HepG2 (cell line): ENCODE measurements around the gene EP300. TPM values are rescaled to one million over a fixed set of nuclear protein-coding genes. Genes with fewer than 3 reads are reported as not detected.

Experiments used
- AGO1 ChIP-seq: fragments of 200-400 bp; formaldehyde crosslinking; IDR thresholded peaks from 2 replicates; pipeline ENCODE4 v1.6.1; 2017; ENCODE audit warnings: mild to moderate bottlenecking, low read depth, low read length, moderate library complexity; ENCODE audit not compliant: poor library complexity, severe bottlenecking
- ATF5 ChIP-seq: sonication (generic); formaldehyde crosslinking; IDR thresholded peaks from 2 replicates; pipeline ENCODE4 v1.4.0; 2020; ENCODE audit warnings: mild to moderate bottlenecking, low read depth, missing genetic modification reagents
- CREB1 ChIP-seq, 2 experiments: fragments of 450-650 bp in 1 of 2; IDR thresholded peaks; 2 replicates each; pipeline ENCODE4 v1.6.1; 2016 to 2017; ENCODE audit warnings: control low read depth in 1 of 2, mild to moderate bottlenecking in 1 of 2, missing compliant biosample characterization in 1 of 2, missing genetic modification characterization in 1 of 2
- EED ChIP-seq: sonication (generic); formaldehyde crosslinking; IDR thresholded peaks from 2 replicates; pipeline ENCODE4 v1.5.0; 2020; ENCODE audit warnings: mild to moderate bottlenecking, missing genetic modification reagents
- HMG20A ChIP-seq: IDR thresholded peaks from 2 replicates; pipeline ENCODE4 v1.6.1; 2016; ENCODE audit warnings: borderline replicate concordance
- HNF4A ChIP-seq: sonication (generic); formaldehyde crosslinking; IDR thresholded peaks from 2 replicates; pipeline ENCODE4 v1.4.0; 2020; ENCODE audit warnings: missing genetic modification reagents
- KDM5A ChIP-seq: fragments of 200-600 bp; sonication (generic); IDR thresholded peaks from 2 replicates; pipeline ENCODE4 v1.7.0; 2018; ENCODE audit warnings: antibody characterized with exemption, mild to moderate bottlenecking, low read length, borderline replicate concordance
- PBX3 ChIP-seq: sonication (generic); formaldehyde crosslinking; IDR thresholded peaks from 2 replicates; pipeline ENCODE4 v1.8.1; 2023; ENCODE audit warnings: missing genetic modification reagents, inconsistent platforms, borderline replicate concordance
- RNF219 ChIP-seq: sonication (generic); formaldehyde crosslinking; IDR thresholded peaks from 2 replicates; pipeline ENCODE4 v1.5.0; 2020; ENCODE audit warnings: mild to moderate bottlenecking, missing genetic modification reagents
- SMAD9 ChIP-seq: sonication (generic); formaldehyde crosslinking; IDR thresholded peaks from 2 replicates; pipeline ENCODE4 v1.5.1; 2020; ENCODE audit warnings: mild to moderate bottlenecking, missing genetic modification reagents
- TGIF2 ChIP-seq: IDR thresholded peaks from 2 replicates; pipeline ENCODE4 v1.6.1; 2016; ENCODE audit warnings: control low read depth, missing compliant biosample characterization
- THAP8 ChIP-seq: sonication (generic); formaldehyde crosslinking; IDR thresholded peaks from 2 replicates; pipeline ENCODE4 v1.5.1; 2020; ENCODE audit warnings: missing genetic modification reagents, mild to moderate bottlenecking, borderline replicate concordance
- ZNF232 ChIP-seq: sonication (generic); formaldehyde crosslinking; IDR thresholded peaks from 2 replicates; pipeline ENCODE4 v1.4.0; 2020; ENCODE audit warnings: missing genetic modification reagents, borderline replicate concordance
- ZNF256 ChIP-seq: sonication (generic); formaldehyde crosslinking; conservative IDR thresholded peaks from 2 replicates; pipeline ENCODE4 v1.4.0; 2020; ENCODE audit warnings: missing genetic modification reagents
- ZNF263 ChIP-seq: sonication (generic); formaldehyde crosslinking; IDR thresholded peaks from 2 replicates; pipeline ENCODE4 v1.4.0; 2020; ENCODE audit warnings: missing genetic modification reagents
- ZNF44 ChIP-seq: sonication (generic); formaldehyde crosslinking; IDR thresholded peaks from 2 replicates; pipeline ENCODE4 v1.5.1; 2020; ENCODE audit warnings: mild to moderate bottlenecking, missing genetic modification reagents
- ZNF646 ChIP-seq: sonication (generic); formaldehyde crosslinking; IDR thresholded peaks from 2 replicates; pipeline ENCODE4 v1.9.0; 2021; ENCODE audit warnings: mild to moderate bottlenecking, missing genetic modification reagents
- ZNF678 ChIP-seq: sonication (generic); formaldehyde crosslinking; IDR thresholded peaks from 2 replicates; pipeline ENCODE4 v1.4.0; 2020; ENCODE audit warnings: mild to moderate bottlenecking, missing genetic modification reagents
- polyA plus RNA-seq, 8 experiments: library from polyadenylated mRNA; depleted of rRNA in 3 of 8; stranded (reverse) in 7 of 8; unstranded in 1 of 8; fragments of >200 nt; fragmentation: Illumina TruSeq in 4 of 8; extraction: Trizol in 4 of 8; gene quantifications; 2 replicates each; pipeline versions ENCODE4 v1.2.1 to v1.2.3, GENCODE V29; 2011 to 2016; ENCODE audit warnings: low read depth in 4 of 8, missing spikeins in 1 of 8, mixed read lengths in 1 of 8; ENCODE audit not compliant: insufficient read depth in 1 of 8
- total RNA-seq, 5 experiments: library from RNA; depleted of rRNA; stranded (reverse); fragments of >200 nt; fragmentation: Illumina TruSeq; extraction: Trizol; gene quantifications; 2 replicates each; pipeline ENCODE4 v1.2.3, GENCODE V29; 2016; ENCODE audit warnings: low read depth in 1 of 5

EP300 gene
- total and polyA plus RNA-seq, 2 of the 13 experiments (the other 11 are each of a cell fraction or from before 2014, with no cell fraction given) = 13.6 to 14.9 TPM

- TF ChIP-seq RNF219 (CRISPR knock-in tag) (no peak; the same call in 1 of the 2 replicates), PBX3 (CRISPR knock-in tag) (no peak), ZNF646 (CRISPR knock-in tag) (no peak), ATF5 (CRISPR knock-in tag) (no peak), THAP8 (no peak), ZNF256 (no peak), SMAD9 (CRISPR knock-in tag) (no peak), CREB1 (IDR thresholded peaks at IDR 0.05) (no peak), CREB1 (CRISPR knock-in tag; IDR thresholded peaks at IDR 0.05) (no peak), AGO1 (no peak), TGIF2 (peak; percentile 25; the same call in 1 of the 2 replicates), KDM5A (no peak), EED (no peak), HNF4A (CRISPR knock-in tag) (peak; percentile 9; the same call in 1 of the 2 replicates), ZNF263 (CRISPR knock-in tag) (peak; percentile 49; the same call in 1 of the 2 replicates), ZNF678 (CRISPR knock-in tag) (no peak), HMG20A (CRISPR knock-in tag) (no peak), ZNF44 (no peak), ZNF232 (no peak)
These were observed 1.7 kb downstream of the EP300 start (continued) for GRCh38 chr22:41094041-41094593.
